MM.1S (cell line): ENCODE data around the gene BMPER.

Source experiments
- DNase-seq: peaks from one replicate; pipeline ENCODE4 v3.0.0-alpha.2; 2015
- H2AFZ ChIP-seq: fragments of 300-600 bp; sonication (generic); 2 replicates; pipeline ENCODE4 v1.6.0; 2016; ENCODE audit warnings: antibody characterized with exemption, low read length
- H3F3A ChIP-seq: fragments of 300-600 bp; sonication (generic); 2 replicates; pipeline ENCODE4 v1.6.1; 2016; ENCODE audit warnings: mild to moderate bottlenecking, antibody characterized with exemption, low read length, moderate library complexity, mixed read lengths; ENCODE audit not compliant: insufficient read depth
- H3K27ac ChIP-seq: fragments of 300-600 bp; sonication (generic); 2 replicates; pipeline ENCODE4 v1.5.1; 2016; ENCODE audit warnings: mild to moderate bottlenecking, low read length
- H3K27me3 ChIP-seq: fragments of 300-600 bp; sonication (generic); replicated peaks from 2 replicates; pipeline ENCODE4 v1.6.0; 2016; ENCODE audit warnings: low read length; ENCODE audit not compliant: insufficient read depth
- H3K36me3 ChIP-seq: fragments of 300-600 bp; sonication (generic); replicated peaks from 2 replicates; pipeline ENCODE4 v1.6.1; 2016; ENCODE audit warnings: mild to moderate bottlenecking, low read length, mixed read lengths; ENCODE audit not compliant: insufficient read depth
- H3K4me1 ChIP-seq: fragments of 300-600 bp; sonication (generic); 2 replicates; pipeline ENCODE4 v1.6.1; 2016; ENCODE audit warnings: low read length, mixed read lengths
- H3K4me2 ChIP-seq: fragments of 300-600 bp; sonication (generic); 2 replicates; pipeline ENCODE4 v1.6.0; 2016; ENCODE audit warnings: low read depth, low read length
- H3K4me3 ChIP-seq: fragments of 300-600 bp; sonication (generic); 2 replicates; pipeline ENCODE4 v1.5.1; 2016; ENCODE audit warnings: low read length, mixed read lengths
- H3K79me2 ChIP-seq: fragments of 300-600 bp; sonication (generic); 2 replicates; pipeline ENCODE4 v1.6.1; 2016; ENCODE audit warnings: mixed run types, low read length, mixed read lengths
- H3K9ac ChIP-seq: fragments of 300-600 bp; sonication (generic); 2 replicates; pipeline ENCODE4 v1.6.1; 2016; ENCODE audit warnings: low read length, mixed read lengths
- H3K9me2 ChIP-seq: fragments of 300-600 bp; sonication (generic); replicated peaks from 2 replicates; pipeline ENCODE4 v1.6.1; 2016; ENCODE audit warnings: mild to moderate bottlenecking, low read length, mixed read lengths; ENCODE audit not compliant: insufficient read depth
- H3K9me3 ChIP-seq: fragments of 300-600 bp; sonication (generic); replicated peaks from 2 replicates; pipeline ENCODE4 v1.6.1; 2016; ENCODE audit warnings: mild to moderate bottlenecking, low read length, mixed read lengths; ENCODE audit not compliant: insufficient read depth
- H4K20me1 ChIP-seq: fragments of 300-600 bp; sonication (generic); 2 replicates; pipeline ENCODE4 v1.6.1; 2016; ENCODE audit warnings: mild to moderate bottlenecking, low read length, moderate library complexity, mixed read lengths; ENCODE audit not compliant: insufficient read depth
- EZH2 ChIP-seq: fragments of 300-600 bp; sonication (generic); optimal IDR thresholded peaks from 2 replicates; pipeline ENCODE3; 2017; ENCODE audit warnings: low read depth, mild to moderate bottlenecking, antibody characterized with exemption, low read length, mixed read lengths
- EZH2phosphoT487 ChIP-seq: fragments of 300-600 bp; sonication (generic); IDR thresholded peaks from 2 replicates; pipeline ENCODE4 v1.6.1; 2018; ENCODE audit warnings: antibody characterized with exemption, low read length
- TF ChIP-seq, protein P1 (sequence below): fragments of 300-600 bp; sonication (generic); IDR thresholded peaks from 2 replicates; pipeline ENCODE4 v1.5.1; 2016; ENCODE audit warnings: antibody characterized with exemption, low read length, mixed read lengths

Gene BMPER

GRCh38 chr7:33959676-33960075 is 54.3 kb downstream of the BMPER start:
- DNase-seq, result no peak

DNA sequence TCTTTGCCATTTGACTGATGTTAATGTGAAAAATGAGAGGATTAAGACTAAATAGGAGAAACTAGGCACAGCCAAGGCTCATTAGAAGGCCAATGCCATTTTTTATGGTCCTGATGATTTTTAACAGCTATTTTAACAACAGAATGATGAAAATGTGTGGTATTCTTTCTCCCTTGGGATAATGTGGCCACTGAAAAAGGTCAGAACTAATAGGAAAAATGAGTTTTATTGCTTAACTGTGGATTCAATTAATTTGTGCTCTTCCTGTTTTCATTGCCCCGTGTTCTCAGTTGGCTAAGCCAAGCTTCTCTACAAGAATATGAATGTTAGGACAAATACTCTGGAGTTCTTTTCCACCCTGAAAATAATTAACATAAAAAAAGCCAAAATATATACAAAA is 56.6 kb downstream of the BMPER start:
- no peak for DNase-seq
- Histone ChIP-seq H2AFZ (no peak overlapping the region), H3K9me2 (no peaks in the 10 kb centered on the region), H3K4me2 (no peak overlapping the region), H3K79me2 (no peaks in the 10 kb centered on the region), H3K27me3 (no peaks in the 10 kb centered on the region), H3K9me3 (no peaks in the 10 kb centered on the region), H3K27ac (no peak overlapping the region), H3K9ac (no peak overlapping the region), H3K4me3 (no peak overlapping the region), H3F3A (no peaks in the 10 kb centered on the region), H3K36me3 (no peaks in the 10 kb centered on the region), H3K4me1 (no peaks in the 10 kb centered on the region), H4K20me1 (no peaks in the 10 kb centered on the region)
- TF ChIP-seq EZH2phosphoT487 (no peak), EZH2 (no peak)
- TF ChIP-seq, protein P1, sequence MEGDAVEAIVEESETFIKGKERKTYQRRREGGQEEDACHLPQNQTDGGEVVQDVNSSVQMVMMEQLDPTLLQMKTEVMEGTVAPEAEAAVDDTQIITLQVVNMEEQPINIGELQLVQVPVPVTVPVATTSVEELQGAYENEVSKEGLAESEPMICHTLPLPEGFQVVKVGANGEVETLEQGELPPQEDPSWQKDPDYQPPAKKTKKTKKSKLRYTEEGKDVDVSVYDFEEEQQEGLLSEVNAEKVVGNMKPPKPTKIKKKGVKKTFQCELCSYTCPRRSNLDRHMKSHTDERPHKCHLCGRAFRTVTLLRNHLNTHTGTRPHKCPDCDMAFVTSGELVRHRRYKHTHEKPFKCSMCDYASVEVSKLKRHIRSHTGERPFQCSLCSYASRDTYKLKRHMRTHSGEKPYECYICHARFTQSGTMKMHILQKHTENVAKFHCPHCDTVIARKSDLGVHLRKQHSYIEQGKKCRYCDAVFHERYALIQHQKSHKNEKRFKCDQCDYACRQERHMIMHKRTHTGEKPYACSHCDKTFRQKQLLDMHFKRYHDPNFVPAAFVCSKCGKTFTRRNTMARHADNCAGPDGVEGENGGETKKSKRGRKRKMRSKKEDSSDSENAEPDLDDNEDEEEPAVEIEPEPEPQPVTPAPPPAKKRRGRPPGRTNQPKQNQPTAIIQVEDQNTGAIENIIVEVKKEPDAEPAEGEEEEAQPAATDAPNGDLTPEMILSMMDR, result no peak

More at GRCh38 chr7:33959676-33960075, 54.3 kb downstream of the BMPER start:
- Histone ChIP-seq H3K9ac (no peak overlapping the region), H3K36me3 (no peaks in the 10 kb centered on the region), H3K9me3 (no peaks in the 10 kb centered on the region), H2AFZ (no peak overlapping the region), H4K20me1 (no peaks in the 10 kb centered on the region), H3F3A (no peaks in the 10 kb centered on the region), H3K79me2 (no peaks in the 10 kb centered on the region), H3K4me2 (no peak overlapping the region), H3K27ac (no peak overlapping the region), H3K4me1 (no peaks in the 10 kb centered on the region), H3K27me3 (no peaks in the 10 kb centered on the region), H3K4me3 (no peak overlapping the region), H3K9me2 (no peaks in the 10 kb centered on the region)
- TF ChIP-seq EZH2, result no peak

- H3K27me3 ChIP-seq, result no peaks in the 10 kb centered on the region
- no peak overlapping the region for H2AFZ ChIP-seq
- H3K79me2 ChIP-seq, result no peaks in the 10 kb centered on the region
- no peak overlapping the region for H3K4me3 ChIP-seq
- no peak overlapping the region for H3K9ac ChIP-seq
- no peaks in the 10 kb centered on the region for H4K20me1 ChIP-seq
- DNase-seq, result no peak
- TF ChIP-seq EZH2phosphoT487 (no peak), EZH2 (no peak)
- TF ChIP-seq, protein P1, result no peak
- no peaks in the 10 kb centered on the region for H3K4me1 ChIP-seq
- no peak overlapping the region for H3K27ac ChIP-seq
- no peaks in the 10 kb centered on the region for H3K36me3 ChIP-seq
- no peaks in the 10 kb centered on the region for H3F3A ChIP-seq
- H3K9me3 ChIP-seq, result no peaks in the 10 kb centered on the region
- no peak overlapping the region for H3K4me2 ChIP-seq
- H3K9me2 ChIP-seq, result no peaks in the 10 kb centered on the region
These were observed 59.3 kb downstream of the BMPER start for GRCh38 chr7:33964417-33965182.

DNA sequence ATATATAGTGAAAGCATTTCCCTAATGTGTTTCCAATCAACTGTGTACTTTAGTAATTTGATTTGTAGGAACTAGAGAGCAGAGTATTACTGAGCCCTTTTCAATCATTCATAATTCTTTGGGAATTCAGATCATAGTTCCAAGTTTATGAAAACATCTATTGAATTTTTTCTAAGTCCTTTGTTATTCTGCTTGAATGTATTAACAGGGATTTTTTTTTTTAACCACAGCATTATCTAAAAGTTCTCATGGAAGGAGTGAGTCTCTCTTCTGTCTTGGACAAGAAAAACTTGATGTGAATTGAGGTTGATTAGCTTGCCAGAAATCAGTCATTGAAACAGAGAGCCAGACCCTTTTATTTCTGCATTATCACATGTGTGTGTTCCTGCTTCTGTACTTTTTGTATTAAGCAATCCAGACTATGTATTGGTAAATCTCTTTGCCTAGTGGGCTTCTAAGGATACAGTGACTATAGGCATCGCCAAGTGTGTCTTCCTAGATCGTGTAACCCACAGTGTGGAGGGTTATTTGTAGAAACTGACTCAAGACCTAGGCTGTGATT is 59.9 kb downstream of the BMPER start:
- H3K36me3 ChIP-seq, result no peaks in the 10 kb centered on the region
- no peaks in the 10 kb centered on the region for H3K79me2 ChIP-seq
- H3K9me2 ChIP-seq, result no peaks in the 10 kb centered on the region
- TF ChIP-seq, protein P1, result no peak
- TF ChIP-seq EZH2phosphoT487 (no peak), EZH2 (no peak)
- no peaks in the 10 kb centered on the region for H3K9me3 ChIP-seq
- no peaks in the 10 kb centered on the region for H3F3A ChIP-seq
- no peak for DNase-seq
- H3K27me3 ChIP-seq, result no peaks in the 10 kb centered on the region
- no peak overlapping the region for H3K27ac ChIP-seq
- H3K9ac ChIP-seq, result no peak overlapping the region
- no peaks in the 10 kb centered on the region for H3K4me1 ChIP-seq
- H3K4me3 ChIP-seq, result no peak overlapping the region
- no peak overlapping the region for H2AFZ ChIP-seq
- H3K4me2 ChIP-seq, result no peak overlapping the region
- no peaks in the 10 kb centered on the region for H4K20me1 ChIP-seq
